Spleen (tissue), 7 donors: ENCODE results near the gene FBLN2.

Experiments used
- POLR2A ChIP-seq, 3 donors: fragments of 450-650 bp; IDR thresholded peaks; one replicate each; pipeline ENCODE4 v1.5.1; 2017; ENCODE audit warnings: antibody characterized with exemption in 3 of 3, mild to moderate bottlenecking in 1 of 3
- POLR2AphosphoS5 ChIP-seq, 3 donors: sonication (generic); formaldehyde crosslinking; IDR thresholded peaks; one replicate each; pipeline ENCODE4 v1.5.1; 2017; ENCODE audit warnings: antibody characterized with exemption in 3 of 3
- TF ChIP-seq, protein P1 (sequence below), 11 experiments: fragments of 200-600 bp in 7 of 11; fragments of 450-650 bp in 4 of 11; sonication (generic) in 4 of 11; IDR thresholded peaks in 8 of 11; conservative IDR thresholded peaks in 3 of 11; 1 replicate in 7 of 11; 2 replicates in 4 of 11; pipeline versions ENCODE4 v1.4.0 to v1.8.0; 2016 to 2021; ENCODE audit warnings: antibody characterized with exemption in 11 of 11, inconsistent platforms in 4 of 11, mild to moderate bottlenecking in 1 of 11
- donor health status: DM: no; HTN: no; CAD: no; lungs with moderate emphysema.
- donor health status: DM: no; HTN: no; CAD: no.
- donor health status: DM: no; HTN: no; CAD: no.

GRCh38 chr3:13597661-13598060, 48.7 kb downstream of the FBLN2 start:
- TF ChIP-seq, protein P1, sequence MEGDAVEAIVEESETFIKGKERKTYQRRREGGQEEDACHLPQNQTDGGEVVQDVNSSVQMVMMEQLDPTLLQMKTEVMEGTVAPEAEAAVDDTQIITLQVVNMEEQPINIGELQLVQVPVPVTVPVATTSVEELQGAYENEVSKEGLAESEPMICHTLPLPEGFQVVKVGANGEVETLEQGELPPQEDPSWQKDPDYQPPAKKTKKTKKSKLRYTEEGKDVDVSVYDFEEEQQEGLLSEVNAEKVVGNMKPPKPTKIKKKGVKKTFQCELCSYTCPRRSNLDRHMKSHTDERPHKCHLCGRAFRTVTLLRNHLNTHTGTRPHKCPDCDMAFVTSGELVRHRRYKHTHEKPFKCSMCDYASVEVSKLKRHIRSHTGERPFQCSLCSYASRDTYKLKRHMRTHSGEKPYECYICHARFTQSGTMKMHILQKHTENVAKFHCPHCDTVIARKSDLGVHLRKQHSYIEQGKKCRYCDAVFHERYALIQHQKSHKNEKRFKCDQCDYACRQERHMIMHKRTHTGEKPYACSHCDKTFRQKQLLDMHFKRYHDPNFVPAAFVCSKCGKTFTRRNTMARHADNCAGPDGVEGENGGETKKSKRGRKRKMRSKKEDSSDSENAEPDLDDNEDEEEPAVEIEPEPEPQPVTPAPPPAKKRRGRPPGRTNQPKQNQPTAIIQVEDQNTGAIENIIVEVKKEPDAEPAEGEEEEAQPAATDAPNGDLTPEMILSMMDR (IDR thresholded peaks at IDR 0.05 in 8 of 11, conservative IDR thresholded peaks at IDR 0.05 in 3 of 11): no peak
- TF ChIP-seq POLR2A (IDR thresholded peaks at IDR 0.05) (no peak), POLR2AphosphoS5 (IDR thresholded peaks at IDR 0.05) (no peak)
